IPS-15b (cell line): ENCODE measurements around the gene PRR23A.

ENCODE experiments used
- H3K27me3 ChIP-seq: one replicate; pipeline ENCODE4 v1.6.1; 2013; ENCODE audit warnings: low read length; ENCODE audit not compliant: control insufficient read depth, insufficient read depth
- H3K36me3 ChIP-seq: one replicate; pipeline ENCODE4 v1.6.1; 2013; ENCODE audit warnings: low read length; ENCODE audit not compliant: control insufficient read depth, insufficient read depth
- H3K4me1 ChIP-seq: one replicate; pipeline ENCODE4 v1.6.1; 2013; ENCODE audit warnings: mild to moderate bottlenecking, low read length; ENCODE audit not compliant: control insufficient read depth, insufficient read depth
- H3K4me3 ChIP-seq: one replicate; pipeline ENCODE4 v1.5.1; 2013; ENCODE audit warnings: low read depth, low read length
- H3K9ac ChIP-seq: one replicate; pipeline ENCODE4 v1.6.1; 2013; ENCODE audit warnings: low read depth, mild to moderate bottlenecking, low read length
- H3K9me3 ChIP-seq: one replicate; pipeline ENCODE4 v1.6.1; 2013; ENCODE audit warnings: mild to moderate bottlenecking, low read length; ENCODE audit not compliant: control insufficient read depth, insufficient read depth

Gene PRR23A

GRCh38 chr3:139016430-139017048 lies 10.5 kb upstream of the PRR23A start:
- no peak overlapping the region for H3K9ac ChIP-seq
- no peak overlapping the region for H3K4me3 ChIP-seq
- no peaks in the 10 kb centered on the region for H3K36me3 ChIP-seq
- H3K27me3 ChIP-seq = no peaks in the 10 kb centered on the region
- no peaks in the 10 kb centered on the region for H3K4me1 ChIP-seq
- H3K9me3 ChIP-seq = no peaks in the 10 kb centered on the region

- H3K4me1 ChIP-seq = no peaks in the 10 kb centered on the region
- no peaks in the 10 kb centered on the region for H3K27me3 ChIP-seq
- H3K9ac ChIP-seq = no peak overlapping the region
- no peaks in the 10 kb centered on the region for H3K9me3 ChIP-seq
- no peaks in the 10 kb centered on the region for H3K36me3 ChIP-seq
- H3K4me3 ChIP-seq = no peak overlapping the region
Measured at GRCh38 chr3:139005356-139005993, 593 bp downstream of the PRR23A start.

GRCh38 chr3:138995706-138996105 lies 10.4 kb downstream of the PRR23A start:
- no peak overlapping the region for H3K4me3 ChIP-seq
- H3K36me3 ChIP-seq = no peaks in the 10 kb centered on the region
- H3K4me1 ChIP-seq = no peaks in the 10 kb centered on the region
- no peaks in the 10 kb centered on the region for H3K9me3 ChIP-seq
- H3K27me3 ChIP-seq = peaks cover 6% of the 10 kb centered on the region
- H3K9ac ChIP-seq = no peak overlapping the region

- H3K9me3 ChIP-seq = no peaks in the 10 kb centered on the region
- H3K4me3 ChIP-seq = no peak overlapping the region
- H3K36me3 ChIP-seq = no peaks in the 10 kb centered on the region
- H3K27me3 ChIP-seq = peaks cover 2% of the 10 kb centered on the region
- no peaks in the 10 kb centered on the region for H3K4me1 ChIP-seq
- no peak overlapping the region for H3K9ac ChIP-seq
Measured at GRCh38 chr3:138987181-138987580, 18.9 kb downstream of the PRR23A start.

GRCh38 chr3:138985932-138986331 lies 20.1 kb downstream of the PRR23A start:
- no peak overlapping the region for H3K9ac ChIP-seq
- no peaks in the 10 kb centered on the region for H3K36me3 ChIP-seq
- no peaks in the 10 kb centered on the region for H3K27me3 ChIP-seq
- H3K4me1 ChIP-seq = no peaks in the 10 kb centered on the region
- no peak overlapping the region for H3K4me3 ChIP-seq
- H3K9me3 ChIP-seq = no peaks in the 10 kb centered on the region

GRCh38 chr3:138984816-138985215 lies 21.3 kb downstream of the PRR23A start:
- H3K36me3 ChIP-seq = no peaks in the 10 kb centered on the region
- H3K9me3 ChIP-seq = no peaks in the 10 kb centered on the region
- no peaks in the 10 kb centered on the region for H3K27me3 ChIP-seq
- no peak overlapping the region for H3K9ac ChIP-seq
- H3K4me3 ChIP-seq = no peak overlapping the region
- H3K4me1 ChIP-seq = no peaks in the 10 kb centered on the region

GRCh38 chr3:138976047-138976446 lies 30.0 kb downstream of the PRR23A start:
- Histone ChIP-seq H3K36me3 (no peaks in the 10 kb centered on the region), H3K9ac (no peak overlapping the region), H3K4me3 (no peak overlapping the region), H3K9me3 (no peaks in the 10 kb centered on the region), H3K4me1 (no peaks in the 10 kb centered on the region), H3K27me3 (no peaks in the 10 kb centered on the region)

- no peaks in the 10 kb centered on the region for H3K4me1 ChIP-seq
- no peaks in the 10 kb centered on the region for H3K27me3 ChIP-seq
- no peak overlapping the region for H3K4me3 ChIP-seq
- H3K36me3 ChIP-seq = no peaks in the 10 kb centered on the region
- H3K9me3 ChIP-seq = no peaks in the 10 kb centered on the region
- H3K9ac ChIP-seq = no peak overlapping the region
Measured at GRCh38 chr3:138975351-138975750, 30.7 kb downstream of the PRR23A start.

GRCh38 chr3:138974462-138974861 lies 31.6 kb downstream of the PRR23A start:
- H3K27me3 ChIP-seq = no peaks in the 10 kb centered on the region
- H3K4me1 ChIP-seq = no peaks in the 10 kb centered on the region
- H3K36me3 ChIP-seq = no peaks in the 10 kb centered on the region
- H3K9ac ChIP-seq = no peak overlapping the region
- H3K4me3 ChIP-seq = no peak overlapping the region
- no peaks in the 10 kb centered on the region for H3K9me3 ChIP-seq

GRCh38 chr3:138972941-138973340 lies 33.1 kb downstream of the PRR23A start:
- no peaks in the 10 kb centered on the region for H3K27me3 ChIP-seq
- H3K4me3 ChIP-seq = no peak overlapping the region
- no peaks in the 10 kb centered on the region for H3K36me3 ChIP-seq
- H3K9ac ChIP-seq = no peak overlapping the region
- H3K9me3 ChIP-seq = no peaks in the 10 kb centered on the region
- no peaks in the 10 kb centered on the region for H3K4me1 ChIP-seq

- Histone ChIP-seq H3K27me3 (no peaks in the 10 kb centered on the region), H3K36me3 (no peaks in the 10 kb centered on the region), H3K9me3 (no peaks in the 10 kb centered on the region), H3K4me3 (no peak overlapping the region), H3K9ac (no peak overlapping the region), H3K4me1 (no peaks in the 10 kb centered on the region)
Measured at GRCh38 chr3:138971766-138972320, 34.2 kb downstream of the PRR23A start.

GRCh38 chr3:138964923-138965322 lies 41.1 kb downstream of the PRR23A start:
- H3K9me3 ChIP-seq = no peaks in the 10 kb centered on the region
- H3K36me3 ChIP-seq = no peaks in the 10 kb centered on the region
- H3K4me3 ChIP-seq = no peak overlapping the region
- H3K4me1 ChIP-seq = no peaks in the 10 kb centered on the region
- peaks cover 15% of the 10 kb centered on the region for H3K27me3 ChIP-seq
- H3K9ac ChIP-seq = no peak overlapping the region
